ENCODE results near the gene CHID1. TPM values are rescaled to one million over a fixed set of nuclear protein-coding genes. Genes with fewer than 3 reads are reported as not detected.

Gene CHID1
- total and polyA plus RNA-seq, 2 donors (not counting 1 experiment from before 2014, with no cell fraction given), result 54.3 to 68.4 TPM

GRCh38 chr11:819129-819931 lies 91.3 kb downstream of the CHID1 start:
- TF ChIP-seq CTCF (conservative IDR thresholded peaks at IDR 0.05 in 1 of 2, IDR thresholded peaks at IDR 0.05 in 1 of 2; ENCODE audit: low read depth in 1 of 2, low read length in 2 of 2) (no peak), EZH2 (IDR thresholded peaks at IDR 0.05; ENCODE audit: low read length, missing control alignments) (no peak)
- no peaks in the 10 kb centered on the region for H4K20me1 ChIP-seq (ENCODE audit: control insufficient read depth, extremely low read depth, insufficient read depth, low read length)
- H3K9ac ChIP-seq (ENCODE audit: insufficient read depth, low read length), result peak overlapping the region; percentile 90
- peaks cover 12% of the 10 kb centered on the region for H3K36me3 ChIP-seq (ENCODE audit: control insufficient read depth, insufficient read depth, low read length)
- DNase-seq (ENCODE audit: low read depth in 2 of 2), result peak; percentile 73 to 80
- no peaks in the 10 kb centered on the region for H3K9me3 ChIP-seq (ENCODE audit: control insufficient read depth, insufficient read depth, low read depth, low read length)
- H3K27me3 ChIP-seq (ENCODE audit: control insufficient read depth, insufficient read depth, low read length), result no peaks in the 10 kb centered on the region
- peak overlapping the region; percentile 82 for H3K27ac ChIP-seq (ENCODE audit: insufficient read depth, low read length)
- peak overlapping the region; percentile 46 to 81 (median 66) for H3K4me3 ChIP-seq (replicated peaks in 1 of 4; ENCODE audit: control extremely low read depth in 1 of 4, insufficient read depth in 1 of 4, low read depth in 3 of 4, low read length in 4 of 4)
- peaks cover 16% of the 10 kb centered on the region for H3K79me2 ChIP-seq (ENCODE audit: control insufficient read depth, insufficient read depth, low read length)
- peak overlapping the region; percentile 46 for H2AFZ ChIP-seq (ENCODE audit: low read length)
- H3K4me1 ChIP-seq (ENCODE audit: control insufficient read depth, extremely low read depth, insufficient read depth, low read length), result peaks cover 20% of the 10 kb centered on the region
- peak overlapping the region; percentile 82 for H3K4me2 ChIP-seq (ENCODE audit: extremely low read depth, insufficient read depth, low read length)

- peaks cover 16% of the 10 kb centered on the region for H3K79me2 ChIP-seq (ENCODE audit: control insufficient read depth, insufficient read depth, low read length)
- peaks cover 20% of the 10 kb centered on the region for H3K4me1 ChIP-seq (ENCODE audit: control insufficient read depth, extremely low read depth, insufficient read depth, low read length)
- peak within 1 kb of the TSS; percentile 46 to 81 (median 66) for H3K4me3 ChIP-seq (replicated peaks in 1 of 4; ENCODE audit: control extremely low read depth in 1 of 4, insufficient read depth in 1 of 4, low read depth in 3 of 4, low read length in 4 of 4)
- peak within 1 kb of the TSS; percentile 82 for H3K4me2 ChIP-seq (ENCODE audit: extremely low read depth, insufficient read depth, low read length)
- peaks cover 10% of the 10 kb centered on the region for H3K36me3 ChIP-seq (ENCODE audit: control insufficient read depth, insufficient read depth, low read length)
- peak in 1 of 2 donors; percentile 56 for DNase-seq (ENCODE audit: low read depth in 2 of 2)
- no peak for TF ChIP-seq EZH2 (IDR thresholded peaks at IDR 0.05; ENCODE audit: low read length, missing control alignments)
- TF ChIP-seq CTCF (conservative IDR thresholded peaks at IDR 0.05 in 1 of 2, IDR thresholded peaks at IDR 0.05 in 1 of 2; ENCODE audit: low read depth in 1 of 2, low read length in 2 of 2), result no peak
- peak within 1 kb of the TSS; percentile 82 for H3K27ac ChIP-seq (ENCODE audit: insufficient read depth, low read length)
- H3K27me3 ChIP-seq (ENCODE audit: control insufficient read depth, insufficient read depth, low read length), result no peaks in the 10 kb centered on the region
- H2AFZ ChIP-seq (ENCODE audit: low read length), result peak within 1 kb of the TSS; percentile 46
- H3K9me3 ChIP-seq (ENCODE audit: control insufficient read depth, insufficient read depth, low read depth, low read length), result no peaks in the 10 kb centered on the region
- no peaks in the 10 kb centered on the region for H4K20me1 ChIP-seq (ENCODE audit: control insufficient read depth, extremely low read depth, insufficient read depth, low read length)
- H3K9ac ChIP-seq (ENCODE audit: insufficient read depth, low read length), result peak within 1 kb of the TSS; percentile 90
Measured at GRCh38 chr11:818396-819128, 92.0 kb downstream of the CHID1 start, which contains the start of gene PNPLA2. Gene PNPLA2, plus strand, starts transcription at chr11:818914. Its CDS starts 805 bp downstream, at chr11:819719.

Other genes starting within 250 kb of the CHID1 start
- 28.2 and 38.3 TPM in 2 replicates for gene DEAF1, start 215.6 kb downstream of the CHID1 start, total RNA-seq
- 9.7 and 14.4 TPM in 2 replicates for gene DEAF1, start 215.6 kb downstream of the CHID1 start, polyA plus RNA-seq
- 7.4 and 10.6 TPM in 2 replicates for gene TMEM80, start 215.0 kb downstream of the CHID1 start, total RNA-seq
- gene TMEM80, start 215.0 kb downstream of the CHID1 start, polyA plus RNA-seq, result 8.0 and 15.3 TPM in 2 replicates
- gene EPS8L2, start 204.6 kb downstream of the CHID1 start, total RNA-seq, result 24.1 and 54.2 TPM in 2 replicates
- 17.0 and 18.4 TPM in 2 replicates for gene EPS8L2, start 204.6 kb downstream of the CHID1 start, polyA plus RNA-seq
- gene TALDO1, start 163.3 kb downstream of the CHID1 start, total RNA-seq, result 99.4 and 150 TPM in 2 replicates
- gene TALDO1, start 163.3 kb downstream of the CHID1 start, polyA plus RNA-seq, result 136 and 189 TPM in 2 replicates
- 19.0 and 20.3 TPM in 2 replicates for gene GATD1, start 133.3 kb downstream of the CHID1 start, total RNA-seq
- gene GATD1, start 133.3 kb downstream of the CHID1 start, polyA plus RNA-seq, result 13.9 and 14.7 TPM in 2 replicates
- gene CEND1, start 120.7 kb downstream of the CHID1 start, total RNA-seq, result 0.26 and 1.3 TPM in 2 replicates
- 0.25 and 0.71 TPM in 2 replicates for gene CEND1, start 120.7 kb downstream of the CHID1 start, polyA plus RNA-seq
- 8.0 and 9.9 TPM in 2 replicates for gene SLC25A22, start 112.5 kb downstream of the CHID1 start, total RNA-seq
- gene SLC25A22, start 112.5 kb downstream of the CHID1 start, polyA plus RNA-seq, result 10.4 and 19.9 TPM in 2 replicates
- gene PIDD1, start 105.6 kb downstream of the CHID1 start, total RNA-seq, result 7.4 and 14.2 TPM in 2 replicates
- 2.2 and 3.8 TPM in 2 replicates for gene PIDD1, start 105.6 kb downstream of the CHID1 start, polyA plus RNA-seq
- 282 and 294 TPM in 2 replicates for gene RPLP2, start 100.8 kb downstream of the CHID1 start, total RNA-seq
- 741 and 904 TPM in 2 replicates for gene RPLP2, start 100.8 kb downstream of the CHID1 start, polyA plus RNA-seq
- 16.2 and 33.9 TPM in 2 replicates for gene PNPLA2, start 91.9 kb downstream of the CHID1 start, total RNA-seq
- 16.2 and 17.0 TPM in 2 replicates for gene PNPLA2, start 91.9 kb downstream of the CHID1 start, polyA plus RNA-seq
- gene CRACR2B, start 82.9 kb downstream of the CHID1 start, total RNA-seq, result 0.66 and 1.0 TPM in 2 replicates
- gene CRACR2B, start 82.9 kb downstream of the CHID1 start, polyA plus RNA-seq, result 0.11 and 0.82 TPM in 2 replicates
- 408 and 547 TPM in 2 replicates for gene CD151, start 77.9 kb downstream of the CHID1 start, total RNA-seq
- 711 and 748 TPM in 2 replicates for gene CD151, start 77.9 kb downstream of the CHID1 start, polyA plus RNA-seq
- gene POLR2L, start 68.3 kb downstream of the CHID1 start, total RNA-seq, result 106 and 196 TPM in 2 replicates
- gene POLR2L, start 68.3 kb downstream of the CHID1 start, polyA plus RNA-seq, result 181 and 317 TPM in 2 replicates
- 133 and 191 TPM in 2 replicates for gene TSPAN4, start 68.0 kb downstream of the CHID1 start, total RNA-seq
- gene TSPAN4, start 68.0 kb downstream of the CHID1 start, polyA plus RNA-seq, result 102 and 133 TPM in 2 replicates
- 19.8 and 21.6 TPM in 2 replicates for gene AP2A2, start 15.1 kb upstream of the CHID1 start, total RNA-seq
- 46.1 and 65.6 TPM in 2 replicates for gene AP2A2, start 15.1 kb upstream of the CHID1 start, polyA plus RNA-seq
- gene MUC6, start 125.9 kb upstream of the CHID1 start, total RNA-seq, result not detected in 2 replicates
- not detected in 2 replicates for gene MUC6, start 125.9 kb upstream of the CHID1 start, polyA plus RNA-seq
- gene MUC2, start 164.1 kb upstream of the CHID1 start, total RNA-seq, result not detected in 2 replicates
- not detected in 2 replicates for gene MUC2, start 164.1 kb upstream of the CHID1 start, polyA plus RNA-seq
- not detected in 2 replicates for gene MUC5AC, start 247.1 kb upstream of the CHID1 start, total RNA-seq
- gene MUC5AC, start 247.1 kb upstream of the CHID1 start, polyA plus RNA-seq, result not detected in 2 replicates